ENCODE measurements around the gene HSP90B1. TPM values are rescaled to one million over a fixed set of nuclear protein-coding genes. Genes with fewer than 3 reads are reported as not detected.

HSP90B1 gene
- total RNA-seq, 1 experiment from 2014 or later: 864 TPM

- no peak for TF ChIP-seq USF2 (CRISPR knock-in tag; IDR thresholded peaks at IDR 0.05)
- TF ChIP-seq IRF2 (CRISPR knock-in tag; IDR thresholded peaks at IDR 0.05; ENCODE audit: borderline replicate concordance, low read depth): no peak
- no peak for TF ChIP-seq ZNF396 (CRISPR knock-in tag; IDR thresholded peaks at IDR 0.05; ENCODE audit: borderline replicate concordance)
- TF ChIP-seq ZNF317 (CRISPR knock-in tag; IDR thresholded peaks at IDR 0.05; ENCODE audit: borderline replicate concordance, low read depth): no peak
- TF ChIP-seq E2F5 (CRISPR knock-in tag; IDR thresholded peaks at IDR 0.05): no peak
- TF ChIP-seq, protein P1, sequence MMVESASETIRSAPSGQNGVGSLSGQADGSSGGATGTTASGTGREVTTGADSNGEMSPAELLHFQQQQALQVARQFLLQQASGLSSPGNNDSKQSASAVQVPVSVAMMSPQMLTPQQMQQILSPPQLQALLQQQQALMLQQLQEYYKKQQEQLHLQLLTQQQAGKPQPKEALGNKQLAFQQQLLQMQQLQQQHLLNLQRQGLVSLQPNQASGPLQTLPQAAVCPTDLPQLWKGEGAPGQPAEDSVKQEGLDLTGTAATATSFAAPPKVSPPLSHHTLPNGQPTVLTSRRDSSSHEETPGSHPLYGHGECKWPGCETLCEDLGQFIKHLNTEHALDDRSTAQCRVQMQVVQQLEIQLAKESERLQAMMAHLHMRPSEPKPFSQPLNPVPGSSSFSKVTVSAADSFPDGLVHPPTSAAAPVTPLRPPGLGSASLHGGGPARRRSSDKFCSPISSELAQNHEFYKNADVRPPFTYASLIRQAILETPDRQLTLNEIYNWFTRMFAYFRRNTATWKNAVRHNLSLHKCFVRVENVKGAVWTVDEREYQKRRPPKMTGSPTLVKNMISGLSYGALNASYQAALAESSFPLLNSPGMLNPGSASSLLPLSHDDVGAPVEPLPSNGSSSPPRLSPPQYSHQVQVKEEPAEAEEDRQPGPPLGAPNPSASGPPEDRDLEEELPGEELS (CRISPR knock-in tag; IDR thresholded peaks at IDR 0.05): no peak
- TF ChIP-seq PRRX2 (CRISPR knock-in tag; IDR thresholded peaks at IDR 0.05): no peak
- no peak for TF ChIP-seq ZNF281 (CRISPR knock-in tag; IDR thresholded peaks at IDR 0.05)
Measured at GRCh38 chr12:103964805-103965204, 34.6 kb downstream of the HSP90B1 start (continued).

DNA sequence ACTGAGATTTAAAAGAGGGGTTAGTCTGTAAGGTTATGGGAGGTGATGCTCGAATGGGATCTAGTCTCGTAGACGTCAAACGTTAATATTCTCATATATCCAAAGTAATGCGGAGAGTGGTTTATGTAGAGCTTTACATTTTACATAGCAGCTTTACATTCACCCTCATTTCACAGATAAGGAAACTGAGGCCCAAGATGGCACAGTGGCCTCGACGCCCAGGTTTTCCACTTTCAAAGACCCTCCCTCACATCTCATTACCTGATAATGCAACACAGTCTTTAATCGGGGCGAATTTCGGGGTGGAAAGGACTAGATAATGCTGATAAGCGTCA is 35.0 kb downstream of the HSP90B1 start:
- TF ChIP-seq FOXK1 (CRISPR knock-in tag; IDR thresholded peaks at IDR 0.05) (no peak), OVOL2 (CRISPR knock-in tag; IDR thresholded peaks at IDR 0.05; ENCODE audit: borderline replicate concordance) (no peak), CREB1 (CRISPR knock-in tag; IDR thresholded peaks at IDR 0.05) (no peak), PRRX2 (CRISPR knock-in tag; IDR thresholded peaks at IDR 0.05) (no peak), PREB (CRISPR knock-in tag; IDR thresholded peaks at IDR 0.05; ENCODE audit: borderline replicate concordance) (no peak), ATF1 (CRISPR knock-in tag; IDR thresholded peaks at IDR 0.05) (no peak)
- peak overlapping the region; percentile 99 for H3K27ac Mint-ChIP-seq
- ChIA-PET POLR2A (interaction anchor here (0.6 to 2.1 kb wide), 10 partner anchors 10 to 401 kb away, joined by 3 to 57 read pairs (median 4); partner anchors contain the start of genes HSP90B1 and NFYB), CTCF (interaction anchor here (0.7 to 2.4 kb wide), 6 partner anchors 8 to 332 kb away, joined by 3 to 9 read pairs (median 4); partner anchors contain the start of gene HSP90B1)
- peaks cover 10% of the 10 kb centered on the region; the same call in 1 of the 2 replicates for H3K36me3 Mint-ChIP-seq
- H3K4me1 Mint-ChIP-seq: peaks cover 42% of the 10 kb centered on the region
- H3K4me3 Mint-ChIP-seq: peak overlapping the region; percentile 96
- no peaks in the 10 kb centered on the region for H3K9me3 Mint-ChIP-seq
- H3K27me3 Mint-ChIP-seq (ENCODE audit: low read depth): no peaks in the 10 kb centered on the region
- ATAC-seq (no peak), DNase-seq (ENCODE audit: low spot score) (no peak)
